ENCODE data around the gene TIMP4. TPM values are rescaled to one million over a fixed set of nuclear protein-coding genes. Genes with fewer than 3 reads are reported as not detected.
A peak's percentile ranks its signal among the peaks of the same experiment; 100 is the strongest.

Gene TIMP4
- total RNA-seq, 1 experiment from 2014 or later: 15.5 TPM

DNA sequence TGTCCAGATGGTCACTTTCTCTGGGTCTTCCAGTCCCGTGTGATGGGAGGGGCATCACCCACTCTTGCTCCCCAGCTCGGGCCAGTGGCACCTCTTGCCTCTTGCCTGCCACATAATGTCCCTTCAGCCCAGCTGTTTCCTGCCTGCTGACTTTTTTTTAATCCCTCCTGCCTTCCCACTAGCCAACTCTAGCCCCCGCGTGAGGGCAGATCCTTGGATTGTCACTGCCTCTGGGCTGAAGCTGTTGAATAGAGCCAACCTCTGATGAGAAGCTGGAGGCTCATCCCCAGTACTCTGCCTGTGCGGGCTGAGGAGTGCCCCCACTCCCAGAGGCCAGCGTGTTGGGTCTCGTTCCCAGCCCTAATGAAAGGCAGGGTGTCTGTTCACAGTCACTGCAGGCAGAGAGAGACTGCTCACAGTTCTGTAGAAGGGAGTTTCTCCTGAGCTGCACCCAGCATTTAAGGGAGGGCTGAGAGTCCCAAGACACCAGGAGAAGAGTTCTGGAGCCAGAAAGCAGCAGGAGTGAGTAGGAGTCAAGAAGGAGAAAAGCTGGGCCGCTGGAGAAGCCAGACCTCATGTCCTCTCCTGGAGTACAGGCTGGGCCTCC lies 30.1 kb upstream of the TIMP4 start:
- Histone ChIP-seq H3K4me3 (no peak overlapping the region), H3K9me2 (ENCODE audit: insufficient read depth) (no peaks in the 10 kb centered on the region), H3K36me3 (ENCODE audit: low read depth) (no peaks in the 10 kb centered on the region), H3K9me3 (ENCODE audit: insufficient read depth, low read depth) (no peaks in the 10 kb centered on the region), H3F3A (ENCODE audit: insufficient read depth, low read depth) (peaks cover 45% of the 10 kb centered on the region), H2AFZ (no peak overlapping the region), H3K27ac (peak overlapping the region; percentile 89), H4K20me1 (ENCODE audit: insufficient read depth) (no peaks in the 10 kb centered on the region), H3K4me2 (peak overlapping the region; percentile 66), H3K4me1 (replicated peaks; ENCODE audit: insufficient read depth) (peaks cover 45% of the 10 kb centered on the region), H3K27me3 (ENCODE audit: insufficient read depth, low read depth) (no peaks in the 10 kb centered on the region), H3K79me2 (ENCODE audit: low read depth) (no peaks in the 10 kb centered on the region)
- TF ChIP-seq CTCF (conservative IDR thresholded peaks at IDR 0.05) (no peak), EZH2 (IDR thresholded peaks at IDR 0.05; ENCODE audit: low read depth) (no peak)
- POLR2A ChIA-PET (ENCODE audit: unreplicated experiment): no interaction called here
- BruUV-seq (replicated peaks): no TSS peak
- intact Hi-C loops (cut with micrococcal nuclease; ENCODE audit: unreplicated experiment): no loop called here
- DNase-seq: no peak
- CTCF ChIA-PET: no interaction called here

DNA sequence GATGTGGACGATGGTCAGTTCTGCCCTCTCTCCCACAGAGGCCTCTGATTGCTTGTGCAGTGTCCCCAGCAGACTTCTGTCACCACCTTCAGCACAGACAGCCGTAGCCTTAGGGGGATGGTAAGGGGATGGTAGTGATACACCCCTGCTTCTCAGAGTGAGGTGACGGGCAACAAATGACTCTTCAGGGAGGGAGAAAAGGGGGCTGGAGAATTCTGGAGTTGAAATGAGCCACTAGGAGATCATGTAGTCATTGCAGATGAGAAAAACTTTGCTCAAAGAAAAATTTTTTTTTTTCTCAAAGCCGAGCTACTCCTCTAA lies 29.6 kb upstream of the TIMP4 start:
- TF ChIP-seq EZH2 (IDR thresholded peaks at IDR 0.05; ENCODE audit: low read depth) (no peak), CTCF (conservative IDR thresholded peaks at IDR 0.05) (no peak)
- H3K4me1 ChIP-seq (replicated peaks; ENCODE audit: insufficient read depth): peaks cover 42% of the 10 kb centered on the region
- H4K20me1 ChIP-seq (ENCODE audit: insufficient read depth): no peaks in the 10 kb centered on the region
- H3K36me3 ChIP-seq (ENCODE audit: low read depth): no peaks in the 10 kb centered on the region
- H2AFZ ChIP-seq: no peak overlapping the region
- CTCF ChIA-PET: interaction anchor here (0.9 to 1.1 kb wide), 2 partner anchors 9 to 291 kb away, joined by 4 to 6 read pairs; no protein-coding TSS in a partner anchor
- H3K27me3 ChIP-seq (ENCODE audit: insufficient read depth, low read depth): no peaks in the 10 kb centered on the region
- no peaks in the 10 kb centered on the region for H3K79me2 ChIP-seq (ENCODE audit: low read depth)
- H3K27ac ChIP-seq: peak overlapping the region; percentile 89
- H3K9me3 ChIP-seq (ENCODE audit: insufficient read depth, low read depth): no peaks in the 10 kb centered on the region
- H3F3A ChIP-seq (ENCODE audit: insufficient read depth, low read depth): peaks cover 43% of the 10 kb centered on the region
- no peaks in the 10 kb centered on the region for H3K9me2 ChIP-seq (ENCODE audit: insufficient read depth)
- peak overlapping the region; percentile 8; the same call in 1 of the 2 replicates for H3K4me3 ChIP-seq
- intact Hi-C loops (cut with micrococcal nuclease; ENCODE audit: unreplicated experiment): no loop called here
- DNase-seq: no peak
- BruUV-seq (replicated peaks): TSS peak; percentile 82
- POLR2A ChIA-PET (ENCODE audit: unreplicated experiment): interaction anchor here (0.6 kb wide), 1 partner anchor 120 kb away, joined by 3 read pairs; no protein-coding TSS in a partner anchor
- peak overlapping the region; percentile 66 for H3K4me2 ChIP-seq

- ChIA-PET POLR2A (ENCODE audit: unreplicated experiment) (interaction anchor here (0.6 to 0.7 kb wide), 7 partner anchors 9 to 324 kb away, joined by 3 to 9 read pairs (median 3); no protein-coding TSS in a partner anchor), CTCF (interaction anchor here (0.9 to 1.1 kb wide), 2 partner anchors 9 to 292 kb away, joined by 4 to 6 read pairs; no protein-coding TSS in a partner anchor)
- Histone ChIP-seq H3K4me1 (replicated peaks; ENCODE audit: insufficient read depth) (peaks cover 36% of the 10 kb centered on the region), H2AFZ (peak overlapping the region; percentile 66; the same call in 1 of the 2 replicates), H4K20me1 (ENCODE audit: insufficient read depth) (no peaks in the 10 kb centered on the region), H3K4me3 (peak overlapping the region; percentile 8; the same call in 1 of the 2 replicates), H3K9me2 (ENCODE audit: insufficient read depth) (no peaks in the 10 kb centered on the region), H3K27me3 (ENCODE audit: insufficient read depth, low read depth) (no peaks in the 10 kb centered on the region), H3F3A (ENCODE audit: insufficient read depth, low read depth) (peaks cover 37% of the 10 kb centered on the region), H3K79me2 (ENCODE audit: low read depth) (no peaks in the 10 kb centered on the region), H3K4me2 (peak overlapping the region; percentile 66), H3K27ac (peak overlapping the region; percentile 89), H3K36me3 (ENCODE audit: low read depth) (no peaks in the 10 kb centered on the region), H3K9me3 (ENCODE audit: insufficient read depth, low read depth) (no peaks in the 10 kb centered on the region)
- intact Hi-C loops (cut with micrococcal nuclease; ENCODE audit: unreplicated experiment): no loop called here
- BruUV-seq (replicated peaks): no TSS peak
- no peak for TF ChIP-seq EZH2 (IDR thresholded peaks at IDR 0.05; ENCODE audit: low read depth)
- TF ChIP-seq CTCF (conservative IDR thresholded peaks at IDR 0.05): no peak
- DNase-seq: peak; percentile 23 to 71
Observed at GRCh38 chr3:12187448-12188327, 29.0 kb upstream of the TIMP4 start.
